CD4-positive, alpha-beta T cell treated with Interleukin-6 for 4 hours (primary cell): ENCODE data around the gene INSM1.

Experiments used
- DNase-seq: peaks from one replicate; pipeline ENCODE4 v3.0.0-alpha.2; 2020; ENCODE audit warnings: mixed read lengths

INSM1 gene

DNA sequence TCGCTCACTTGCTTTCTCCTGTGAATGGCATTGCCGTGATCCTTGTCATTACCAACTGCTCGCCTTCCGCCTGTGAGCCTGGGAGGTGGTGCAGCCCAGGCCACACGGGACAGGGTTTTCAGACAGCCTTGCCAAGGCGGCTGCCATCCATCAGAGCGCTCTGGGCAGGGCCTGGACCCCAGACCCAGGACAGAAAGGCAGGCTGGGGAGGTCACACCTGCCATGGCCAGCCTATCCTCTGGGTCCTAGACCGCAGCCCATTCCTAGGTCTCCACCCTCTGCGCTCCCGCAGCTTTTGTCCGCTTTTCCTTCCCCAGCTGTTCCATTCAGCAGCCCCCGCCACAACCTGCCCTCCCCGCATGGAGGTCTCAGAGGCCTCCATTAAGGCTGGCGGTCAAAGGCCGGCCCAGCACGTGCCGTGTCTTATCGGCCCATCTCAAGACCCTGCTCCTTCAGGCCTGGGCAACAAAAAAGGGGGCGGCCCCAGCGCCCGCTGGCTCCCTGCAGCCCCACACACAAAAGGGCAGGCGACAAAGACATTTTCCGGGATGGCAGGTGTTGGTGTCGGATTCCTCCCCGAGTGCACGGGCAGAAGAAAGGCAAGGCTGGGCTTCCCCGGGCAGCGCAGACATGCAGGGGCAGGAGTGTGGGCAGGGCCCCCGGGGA lies 28.1 kb downstream of the INSM1 start:
- DNase-seq, result no peak

DNA sequence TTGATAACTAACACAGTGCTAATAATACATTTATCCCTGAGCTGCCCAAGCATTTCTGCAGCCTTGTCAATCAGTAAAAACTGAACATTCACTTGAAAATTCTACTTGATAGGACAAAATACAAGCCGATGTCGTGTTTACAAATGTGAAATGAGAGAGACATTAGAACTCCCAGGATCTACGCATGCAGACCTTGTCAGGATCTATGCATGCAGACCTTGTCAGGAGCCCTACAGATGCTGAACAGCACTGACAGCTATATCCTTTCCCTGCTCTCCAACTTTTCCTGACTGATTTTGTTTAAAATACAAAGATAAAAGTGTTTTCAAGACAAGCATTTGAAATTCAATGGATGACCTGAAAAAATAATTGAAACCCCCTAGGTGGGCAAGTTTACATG lies 28.9 kb downstream of the INSM1 start:
- DNase-seq, result no peak

DNA sequence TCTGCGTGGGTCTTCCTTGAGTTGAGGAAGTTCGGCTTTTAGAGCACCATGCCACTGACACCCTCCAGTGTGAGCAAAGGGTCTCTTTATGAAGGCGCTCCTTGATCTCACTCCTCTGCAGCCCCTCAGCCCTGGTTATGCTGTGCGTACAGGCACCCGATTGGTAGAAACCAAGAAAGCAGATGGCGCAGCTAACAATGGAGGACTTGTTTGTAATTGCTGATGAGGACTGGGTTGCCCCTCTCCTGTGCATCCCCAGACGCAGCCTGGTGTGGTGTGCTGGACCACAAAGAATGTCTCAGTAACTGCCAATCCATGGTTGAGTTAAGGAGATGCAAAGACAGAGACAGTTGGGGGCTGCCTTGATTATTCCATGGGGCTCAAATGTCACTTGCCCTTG lies 30.2 kb downstream of the INSM1 start:
- DNase-seq, result no peak

DNA sequence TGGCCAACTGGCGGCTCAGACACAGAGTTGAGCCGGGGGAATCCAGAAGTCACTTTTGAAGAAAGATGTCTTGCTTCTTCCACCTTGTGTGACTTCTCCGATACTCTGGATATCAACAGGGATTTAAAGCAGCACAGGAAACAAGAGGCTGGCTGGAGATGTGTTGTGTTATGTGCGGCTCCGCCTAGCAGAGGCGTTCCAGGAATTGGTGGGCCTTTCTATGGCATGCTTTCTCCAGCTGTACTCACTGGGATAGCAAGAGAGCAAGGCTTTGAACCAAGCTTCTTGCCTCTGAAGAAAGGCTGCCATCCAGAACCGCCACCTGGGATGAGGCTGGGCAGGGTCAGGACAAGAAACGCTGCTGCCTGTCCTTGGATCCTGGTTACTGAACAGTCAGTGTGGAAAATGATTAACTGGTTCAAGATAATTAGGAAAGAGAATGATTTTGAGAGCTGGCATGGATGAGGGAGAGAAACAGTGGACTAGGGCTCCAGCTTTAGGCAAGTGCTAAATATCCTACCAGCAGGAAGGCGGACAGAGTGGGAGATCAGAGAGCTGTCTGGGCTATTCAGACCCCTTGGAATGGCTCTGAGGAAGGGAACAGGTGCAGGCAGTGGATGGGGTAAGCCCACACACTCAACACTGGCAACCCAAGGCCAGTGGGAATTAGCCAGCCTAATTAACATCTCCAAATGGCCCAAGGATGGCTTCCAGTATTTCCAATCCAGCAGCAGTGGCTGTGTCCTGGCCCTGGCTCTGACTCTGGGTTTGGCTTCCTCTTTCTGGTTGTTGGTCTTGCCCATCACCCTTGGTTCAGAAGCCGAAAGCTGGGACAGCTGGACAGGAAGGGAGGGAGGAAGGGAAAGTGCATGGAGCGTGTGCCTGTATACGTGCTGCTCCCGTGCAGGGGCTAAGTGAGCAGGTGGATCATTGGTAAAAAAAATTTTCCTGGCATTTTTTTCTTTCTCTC lies 31.9 kb downstream of the INSM1 start:
- DNase-seq, result no peak

DNA sequence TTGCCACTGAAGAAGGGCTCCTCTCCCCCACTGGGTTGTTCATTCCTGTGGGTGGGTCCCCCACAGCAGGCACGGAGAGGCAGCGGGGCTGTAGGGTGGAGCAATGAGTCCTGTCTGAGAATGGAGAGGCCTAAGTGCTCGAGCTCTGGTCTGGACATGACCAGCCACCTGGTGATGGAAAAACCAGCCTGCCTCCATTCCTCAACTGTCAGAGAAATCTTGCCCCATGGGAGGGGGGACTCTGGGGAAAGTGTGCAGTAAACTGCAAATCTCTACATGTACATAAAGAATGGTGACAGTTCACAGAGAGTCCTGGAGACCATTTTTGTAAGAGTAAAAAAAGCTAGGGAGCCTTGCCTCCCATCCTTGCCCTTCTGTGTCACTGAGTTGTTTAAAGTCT lies 34.1 kb downstream of the INSM1 start:
- DNase-seq, result no peak

DNA sequence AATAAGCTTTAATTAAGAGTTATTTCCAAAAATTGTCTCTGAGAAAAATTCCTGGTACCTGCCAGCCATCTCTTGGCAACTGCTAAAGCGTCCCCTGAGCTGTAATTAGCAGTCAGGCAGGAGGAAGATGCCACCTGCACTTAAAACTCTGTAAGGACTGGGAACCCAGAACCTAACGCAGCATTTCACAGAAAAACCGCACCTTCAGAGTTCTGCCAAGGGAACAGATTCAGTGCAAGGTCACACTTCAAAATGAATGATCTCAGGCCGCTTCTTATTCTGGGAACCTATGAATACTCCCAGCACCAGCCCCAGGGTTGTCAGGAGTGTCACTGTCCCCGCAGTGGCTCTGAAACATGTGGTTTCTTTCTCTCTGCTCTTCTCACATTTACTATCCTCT lies 36.7 kb downstream of the INSM1 start:
- no peak for DNase-seq

DNA sequence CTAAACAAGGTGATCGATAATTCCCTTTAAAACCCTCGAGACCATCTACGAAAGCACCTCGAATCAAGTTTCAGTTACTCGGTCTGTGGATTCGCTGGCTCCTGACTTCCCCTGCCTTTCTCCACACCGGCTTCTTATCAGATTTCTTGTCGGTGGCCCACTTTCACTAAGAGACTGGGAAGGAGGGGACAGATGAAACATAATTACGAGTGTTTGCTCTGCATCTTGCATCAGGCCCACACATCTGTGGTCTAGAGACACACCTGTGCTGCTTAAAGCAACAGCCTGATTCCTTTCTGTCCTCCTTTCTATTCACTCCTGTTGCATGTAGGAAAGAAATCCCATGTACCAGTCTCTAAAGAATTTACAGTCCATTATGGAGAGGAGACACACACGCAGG lies 37.7 kb downstream of the INSM1 start:
- no peak for DNase-seq

DNA sequence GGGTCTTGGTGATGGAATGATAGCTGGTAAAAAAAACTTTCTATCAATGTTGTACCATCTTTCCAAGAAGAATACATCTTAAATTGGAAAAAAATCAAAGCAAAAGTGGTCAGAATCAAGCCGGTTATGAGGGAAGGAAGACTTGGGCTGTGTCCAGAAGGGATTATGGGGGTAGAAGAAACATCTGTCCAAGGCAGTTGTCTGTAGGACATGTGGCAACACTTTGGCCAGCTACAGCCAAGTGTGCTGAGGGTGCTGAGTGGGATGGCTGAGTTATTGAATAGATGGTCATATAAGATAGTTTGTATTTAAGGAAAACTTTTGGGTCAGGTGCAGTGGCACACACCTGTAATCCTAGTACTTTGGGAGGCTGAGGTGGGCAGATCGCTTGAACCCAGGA lies 38.4 kb downstream of the INSM1 start:
- no peak for DNase-seq

DNA sequence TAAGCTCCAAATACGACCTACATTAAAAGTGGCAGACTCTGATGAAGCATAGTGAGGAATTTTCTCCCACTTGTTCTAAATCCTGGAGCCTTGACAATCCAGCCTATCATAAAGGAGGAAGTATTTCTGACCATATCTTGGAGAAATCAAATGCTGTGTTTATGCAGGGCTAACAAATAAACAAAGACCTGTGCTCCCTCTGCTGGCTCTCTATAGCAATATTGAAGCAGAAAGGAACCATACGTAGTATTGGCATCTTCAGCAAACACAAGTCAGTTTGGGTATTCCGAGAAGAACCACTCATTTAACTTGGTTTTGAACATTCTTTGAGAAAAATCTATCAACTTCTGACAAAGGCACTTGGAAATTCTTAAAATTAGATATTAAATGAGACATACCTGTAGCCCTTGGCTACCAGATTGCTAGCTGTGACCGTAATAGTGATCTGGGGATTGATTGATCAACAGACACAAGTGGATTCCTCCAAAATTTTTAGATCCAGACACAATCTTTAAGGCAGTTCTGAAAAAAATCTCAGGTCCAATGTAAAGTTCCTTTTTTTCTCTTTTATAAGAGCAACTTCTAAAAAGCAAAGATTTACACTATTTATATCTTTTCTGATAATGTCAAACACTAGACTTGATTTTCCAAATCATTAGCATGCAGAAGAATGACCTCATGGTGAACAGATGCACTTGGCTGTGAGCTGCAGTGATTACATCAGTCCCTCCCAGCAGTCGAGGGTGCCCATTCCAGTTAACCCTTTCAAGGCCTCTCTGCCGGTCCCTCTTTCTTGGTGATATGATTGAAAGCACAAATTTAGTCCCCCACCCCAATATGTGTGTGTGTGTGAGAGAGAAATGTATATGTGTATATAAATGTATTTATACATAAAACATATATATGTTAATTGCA lies 40.2 kb downstream of the INSM1 start:
- no peak for DNase-seq

DNA sequence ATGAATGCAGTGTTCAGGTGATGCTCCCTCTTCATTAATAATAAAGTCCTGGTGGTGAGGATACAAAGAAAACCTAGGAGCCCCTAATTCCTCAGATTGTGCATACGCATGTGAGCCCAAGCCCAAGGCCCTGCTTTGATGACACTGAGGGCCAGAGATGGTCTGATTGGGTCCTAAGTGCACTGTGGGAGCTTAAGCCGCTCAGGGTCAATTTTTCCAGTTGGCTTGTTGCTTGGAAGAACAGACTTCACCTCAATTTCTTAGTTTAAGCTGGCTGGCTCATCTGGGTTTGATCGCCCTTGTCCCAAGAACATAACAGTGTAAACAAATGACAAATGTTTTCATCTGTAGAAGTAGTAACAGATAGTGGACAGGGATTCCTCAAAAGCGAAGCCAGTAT lies 41.4 kb downstream of the INSM1 start:
- no peak for DNase-seq

DNA sequence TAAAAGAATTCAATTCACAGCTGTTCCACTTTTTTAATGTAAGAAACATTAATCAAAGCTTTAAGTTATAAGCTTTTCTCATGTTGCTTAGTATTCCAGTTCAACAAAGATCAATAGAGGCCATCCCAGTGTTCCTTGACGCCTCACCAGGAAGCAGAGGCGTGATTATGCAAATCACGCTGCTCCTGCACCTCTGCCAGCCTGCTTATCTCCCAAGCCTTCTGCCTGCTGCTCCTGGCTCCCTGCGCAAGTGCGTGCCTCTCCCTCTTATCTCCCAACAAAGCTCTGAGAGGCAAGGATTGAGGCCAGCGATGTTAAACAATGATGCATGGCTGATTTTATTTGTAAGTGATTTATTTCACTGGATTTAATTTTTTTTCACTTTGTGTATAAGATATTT lies 42.8 kb downstream of the INSM1 start:
- DNase-seq, result no peak

DNA sequence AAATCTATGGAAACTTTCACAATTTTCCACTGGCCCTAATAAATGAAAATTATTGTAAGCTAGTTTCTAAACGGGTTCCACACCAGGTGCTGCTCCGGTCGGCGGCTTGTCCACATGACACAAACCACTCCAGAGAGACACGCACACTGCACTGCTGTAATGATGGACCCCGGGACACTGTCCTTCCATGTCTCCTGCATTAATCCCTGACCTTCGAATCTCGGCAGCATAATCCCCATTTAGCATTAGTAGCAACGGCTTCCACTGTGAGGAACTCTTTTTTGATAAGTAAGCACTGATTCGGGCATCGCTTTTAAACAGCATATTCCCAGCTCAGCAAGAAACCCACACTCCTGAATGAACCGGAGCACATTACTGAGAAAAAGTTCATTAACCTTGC lies 43.5 kb downstream of the INSM1 start:
- no peak for DNase-seq

DNA sequence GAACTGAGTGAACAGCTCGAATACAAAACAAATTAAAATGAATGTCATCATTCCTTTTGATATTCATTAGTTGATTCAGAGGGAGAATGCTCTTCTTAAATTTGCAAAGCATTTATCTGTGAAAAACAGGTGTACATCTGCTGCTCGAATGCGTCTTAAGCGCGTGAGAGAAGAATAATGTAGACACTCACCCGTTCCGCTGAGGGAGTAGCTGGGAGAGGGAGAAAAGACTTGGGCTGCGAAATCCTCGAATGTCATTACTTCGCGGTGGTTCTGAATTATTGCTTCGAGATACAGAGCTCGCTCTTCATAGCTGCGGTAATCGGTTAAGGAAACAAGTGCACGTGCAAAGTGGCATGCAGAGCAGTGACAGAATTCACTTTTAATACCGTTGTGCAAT lies 43.9 kb downstream of the INSM1 start:
- no peak for DNase-seq

DNA sequence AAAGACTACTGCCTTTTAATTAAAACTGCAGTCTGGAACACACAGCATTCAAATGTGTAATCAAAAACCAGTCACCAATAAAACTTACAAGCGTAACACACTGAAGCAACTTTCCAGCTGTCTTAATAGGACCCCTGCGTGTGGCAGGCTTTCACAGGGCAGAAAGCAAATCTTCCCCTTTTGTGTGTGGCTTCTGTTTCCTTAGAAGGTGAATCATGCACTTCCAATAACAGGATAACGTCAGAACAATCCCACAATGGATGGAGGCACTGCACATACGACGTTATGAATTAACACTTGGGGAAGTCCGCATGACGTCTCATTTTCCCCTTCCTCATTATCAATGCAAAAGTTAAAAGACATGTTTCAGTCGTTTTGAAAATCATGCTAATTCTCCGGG lies 44.8 kb downstream of the INSM1 start:
- no peak for DNase-seq

DNA sequence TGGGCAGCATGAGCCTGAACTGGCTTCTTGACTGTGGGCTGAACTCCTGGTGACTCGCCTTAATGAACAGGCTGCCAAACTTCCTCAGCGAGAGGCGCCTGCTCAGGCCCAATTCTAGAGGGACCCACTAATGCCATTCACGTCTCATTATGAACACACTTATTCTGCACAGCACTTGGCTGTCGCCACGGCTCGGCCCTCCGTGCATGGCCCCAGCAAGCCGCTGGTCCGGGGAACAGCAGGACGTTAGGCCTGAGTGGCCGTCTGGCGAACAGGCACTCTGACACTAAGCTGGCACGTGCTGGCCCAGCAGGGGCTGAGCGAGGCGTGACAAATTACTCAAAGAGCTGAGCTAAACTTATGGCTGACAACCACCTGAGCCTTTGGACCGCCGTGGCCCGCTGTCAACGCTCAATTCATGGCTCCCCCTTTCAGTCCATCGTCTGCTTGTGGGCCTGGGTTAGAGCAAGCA lies 45.9 kb downstream of the INSM1 start:
- DNase-seq, result no peak

DNA sequence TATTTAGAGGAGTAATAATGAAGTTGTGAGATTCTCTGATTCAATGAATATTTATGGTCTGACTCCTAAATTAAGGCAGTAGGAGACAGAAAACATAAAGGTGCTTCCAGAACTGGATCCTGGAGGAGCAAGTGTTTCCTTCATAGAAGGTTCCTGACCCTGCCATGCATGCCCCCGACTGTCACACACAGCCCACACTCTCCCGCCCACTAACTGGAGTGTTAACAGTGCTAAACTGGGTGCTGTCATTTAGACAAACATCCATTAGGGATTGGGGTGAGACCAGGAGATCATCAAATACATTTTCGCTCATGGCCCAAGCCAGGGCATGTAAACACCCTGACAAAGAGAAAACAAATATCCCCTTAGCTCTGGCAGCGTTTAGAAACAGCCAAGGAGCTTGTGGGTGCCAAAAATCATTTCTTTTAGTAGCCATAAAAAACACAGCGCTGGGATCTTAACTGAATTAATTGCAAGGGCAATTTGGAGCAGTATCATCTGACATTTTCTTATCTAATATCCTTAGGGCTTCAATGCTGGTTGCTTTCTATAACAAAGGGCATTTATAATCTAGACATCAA lies 46.8 kb downstream of the INSM1 start:
- DNase-seq, result no peak

DNA sequence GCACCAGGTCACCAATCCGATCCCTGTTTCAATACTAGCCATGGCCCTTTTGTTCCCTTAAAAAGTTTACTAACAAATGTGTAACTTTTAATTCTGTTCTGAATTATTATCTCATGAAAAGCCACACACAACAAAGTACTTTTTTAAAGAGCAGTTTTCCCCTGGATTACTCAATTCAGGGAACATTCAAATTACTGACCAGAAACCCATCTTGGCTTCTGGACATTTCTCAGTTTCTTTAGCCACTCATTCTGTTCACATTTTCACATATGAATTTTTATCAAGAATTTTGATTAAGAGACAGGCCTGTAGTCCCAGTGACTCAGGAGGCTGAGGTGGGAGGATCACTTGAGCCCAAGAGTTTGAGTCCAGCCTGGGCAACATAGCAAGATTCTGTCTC lies 47.4 kb downstream of the INSM1 start:
- DNase-seq, result no peak

DNA sequence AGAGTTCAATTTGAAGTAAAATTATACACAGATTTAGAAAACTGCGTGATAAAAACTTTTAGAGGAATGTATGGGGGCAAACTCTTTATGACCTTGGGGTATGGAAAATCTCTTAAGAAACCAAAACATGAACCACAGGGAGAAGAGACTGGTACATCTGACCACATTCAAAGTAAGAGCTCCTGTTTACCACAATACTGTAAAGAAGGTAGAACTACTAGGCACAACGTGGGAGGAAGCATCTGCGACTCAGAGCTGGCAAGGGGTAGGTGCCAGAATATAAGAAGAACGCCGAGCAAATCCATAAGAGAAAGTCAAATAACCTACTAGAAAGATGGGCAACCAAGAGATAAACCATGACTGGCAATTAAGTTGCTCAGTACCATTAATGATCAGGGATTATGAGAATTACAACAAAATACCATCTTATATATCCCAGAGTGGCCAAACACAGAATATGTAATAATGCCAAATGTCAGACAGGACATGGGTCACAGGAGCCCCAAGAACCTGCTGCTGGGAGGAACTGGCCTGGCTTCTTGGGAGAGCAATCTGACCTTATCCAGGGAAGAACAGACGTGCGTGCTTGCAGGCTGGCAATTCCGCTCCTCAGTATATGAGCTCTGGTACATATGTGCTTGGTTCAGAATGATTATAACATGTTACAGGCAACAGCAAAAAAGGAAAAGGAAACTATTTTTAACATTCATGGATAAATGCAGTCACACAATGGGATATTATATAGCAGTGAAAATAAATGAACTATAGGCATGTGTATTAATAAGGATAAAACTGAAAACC lies 50.2 kb downstream of the INSM1 start:
- no peak for DNase-seq
